ENCODE data around the gene HOXB5.
A peak's percentile ranks its signal among the peaks of the same experiment; 100 is the strongest.

The HOXB5 gene

GRCh38 chr17:48628649-48629410 lies 35.3 kb upstream of the HOXB5 start:
- DNase-seq = no peak

GRCh38 chr17:48627623-48628521 lies 34.3 kb upstream of the HOXB5 start:
- no peak for DNase-seq

GRCh38 chr17:48627118-48627597 lies 33.6 kb upstream of the HOXB5 start:
- DNase-seq = no peak

GRCh38 chr17:48626245-48627117 lies 32.9 kb upstream of the HOXB5 start, which contains the start of gene HOXB9:
Gene HOXB9 (minus strand): TSS chr17:48626358. CDS start chr17:48626269, 89 bp downstream.
- DNase-seq = peak; percentile 42 to 43

- DNase-seq = peak; percentile 27 to 42
These were observed 32.1 kb upstream of the HOXB5 start for GRCh38 chr17:48625495-48626244.

- peak in 1 of 2 donors; percentile 36 for DNase-seq
These were observed 31.2 kb upstream of the HOXB5 start for GRCh38 chr17:48624544-48625494.

- DNase-seq = no peak
These were observed 30.5 kb upstream of the HOXB5 start for GRCh38 chr17:48624118-48624517.

- DNase-seq = no peak
These were observed 30.0 kb upstream of the HOXB5 start for GRCh38 chr17:48623583-48623982.

GRCh38 chr17:48622857-48623256 lies 29.3 kb upstream of the HOXB5 start:
- DNase-seq = no peak

- no peak for DNase-seq
These were observed 28.1 kb upstream of the HOXB5 start for GRCh38 chr17:48621410-48622392.

GRCh38 chr17:48620461-48621139 lies 27.0 kb upstream of the HOXB5 start:
- no peak for DNase-seq

GRCh38 chr17:48619826-48620449 lies 26.4 kb upstream of the HOXB5 start:
- no peak for DNase-seq

GRCh38 chr17:48618256-48618896 lies 24.8 kb upstream of the HOXB5 start:
- DNase-seq = peak; percentile 80 to 85

GRCh38 chr17:48617471-48618255 lies 24.1 kb upstream of the HOXB5 start:
- DNase-seq = no peak

GRCh38 chr17:48616717-48617470 lies 23.3 kb upstream of the HOXB5 start:
- no peak for DNase-seq
